NCI-H1048 (cell line): Measurements from ENCODE around the gene CCDC40.
"Not testable (repeated sequence)": the region's sequence is repeated elsewhere in the genome, so short reads cannot be mapped to it uniquely, and the experiment has no call there.

Source experiments
- DNase-seq: peaks from one replicate; lab custom pipeline; 2025; lab: John Stamatoyannopoulos, UW

CCDC40 gene

DNA sequence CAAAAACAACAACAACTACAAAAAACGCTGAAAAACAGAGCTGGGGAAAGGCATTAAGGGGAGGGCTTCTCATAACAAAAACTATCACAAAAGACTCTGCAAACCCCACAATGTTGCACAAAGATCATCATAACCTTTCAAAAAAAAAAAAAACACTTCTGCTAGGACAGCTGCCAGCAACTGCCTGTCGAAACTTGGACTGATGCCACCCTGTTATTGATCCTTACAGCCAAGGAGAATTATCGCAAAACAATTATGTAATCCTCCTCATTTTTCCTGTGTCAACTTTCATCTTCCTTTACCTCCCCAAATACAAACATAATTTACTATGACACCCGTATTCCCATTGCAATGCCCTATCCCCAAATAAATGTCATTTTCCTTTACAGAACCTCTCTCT is 9.3 kb downstream of the CCDC40 start:
- no peak for DNase-seq

DNA sequence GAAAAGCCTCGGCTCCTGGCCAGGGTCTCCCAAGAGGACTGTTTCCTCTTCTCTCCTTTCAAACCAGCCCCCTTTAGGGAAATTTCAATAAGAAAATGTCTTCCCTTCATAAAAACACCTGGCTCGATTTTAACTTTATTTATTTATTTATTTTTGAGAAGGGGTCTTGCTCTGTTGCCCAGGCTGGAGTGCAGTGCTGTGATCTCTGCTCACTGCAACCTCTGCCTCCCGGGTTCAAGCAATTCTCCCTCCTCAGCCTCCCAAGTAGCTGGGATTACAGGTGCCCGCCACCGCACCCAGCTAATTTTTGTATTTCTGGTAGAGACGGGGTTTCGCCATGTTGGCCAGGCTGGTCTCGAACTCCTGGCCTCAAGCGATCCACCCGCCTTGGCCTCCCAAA is 10.3 kb downstream of the CCDC40 start:
- not testable (repeated sequence) for DNase-seq

DNA sequence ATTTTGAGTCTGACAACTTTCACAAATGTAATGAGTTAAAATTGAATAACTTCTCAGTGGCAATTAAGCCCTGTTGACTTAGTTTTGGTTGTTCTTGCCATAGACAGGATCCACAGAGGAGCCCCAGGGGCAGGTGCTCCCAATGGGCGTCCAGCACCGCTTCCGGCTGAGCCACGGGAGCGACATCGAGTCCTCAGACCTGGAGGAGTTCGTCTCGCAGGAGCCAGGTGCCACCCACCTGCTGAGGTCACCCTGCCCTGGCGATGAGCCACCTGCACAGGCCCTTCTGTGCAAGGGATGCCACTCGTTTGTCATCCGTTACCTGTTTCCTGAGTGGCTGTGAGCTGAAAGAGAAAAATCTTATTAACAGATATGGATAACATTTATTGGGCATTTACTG is 10.7 kb downstream of the CCDC40 start:
- no peak for DNase-seq

DNA sequence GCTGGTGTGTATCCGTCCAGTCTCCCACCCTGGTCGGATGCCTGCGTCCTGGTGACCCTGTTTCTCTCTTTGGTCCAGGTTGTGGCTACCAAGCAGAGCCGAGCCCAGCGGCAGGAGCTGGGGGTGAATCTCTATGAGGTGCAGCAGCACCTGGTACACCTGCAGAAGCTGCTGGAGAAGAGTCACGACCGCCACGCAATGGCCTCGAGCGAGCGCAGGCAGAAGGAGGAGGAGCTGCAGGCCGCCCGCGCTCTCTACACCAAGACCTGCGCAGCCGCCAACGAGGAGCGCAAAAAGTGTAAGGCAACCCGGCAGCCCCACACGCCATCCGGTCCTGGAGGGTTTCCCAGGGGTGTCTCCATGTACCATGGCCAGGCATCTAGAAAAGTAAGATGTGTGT is 13.5 kb downstream of the CCDC40 start:
- no peak for DNase-seq

DNA sequence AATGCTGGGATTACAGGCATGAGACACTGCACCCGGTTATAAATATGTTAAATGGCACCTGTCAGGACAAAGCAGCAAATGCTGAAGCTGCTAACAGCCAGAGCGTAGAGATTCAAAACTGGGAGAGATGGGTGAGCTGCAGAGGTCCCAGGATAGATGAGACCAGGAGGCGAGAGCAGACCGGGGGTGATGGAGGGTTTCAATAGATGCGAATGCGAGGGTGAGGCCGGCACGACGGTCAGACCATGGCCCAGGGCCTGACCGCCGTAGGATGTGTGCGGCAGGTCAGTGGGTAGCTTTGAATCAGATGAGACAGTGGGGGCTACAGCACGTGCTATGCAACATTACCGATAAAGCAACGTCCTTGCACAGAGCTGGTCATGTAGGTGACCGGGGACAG is 14.3 kb downstream of the CCDC40 start:
- no peak for DNase-seq

DNA sequence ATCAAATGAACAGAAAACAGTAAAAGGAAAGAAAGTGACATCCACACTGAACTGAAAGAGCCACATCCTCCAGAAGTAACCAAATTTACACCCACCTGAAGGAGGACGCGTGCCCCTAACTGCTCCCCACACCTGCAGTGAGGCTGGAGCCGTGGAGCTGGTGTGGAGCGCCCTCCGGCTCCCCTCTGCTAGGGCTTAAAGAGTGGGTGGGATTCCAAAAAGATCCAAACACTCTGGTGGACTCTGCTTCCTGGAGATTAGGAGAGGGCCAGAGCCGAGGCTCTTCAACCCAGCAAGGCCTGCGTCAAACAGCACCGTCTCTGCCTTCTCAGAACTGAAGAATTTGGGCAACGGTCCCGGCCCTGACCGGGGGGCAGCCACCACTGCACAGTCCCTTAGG is 15.2 kb downstream of the CCDC40 start:
- DNase-seq, result no peak

DNA sequence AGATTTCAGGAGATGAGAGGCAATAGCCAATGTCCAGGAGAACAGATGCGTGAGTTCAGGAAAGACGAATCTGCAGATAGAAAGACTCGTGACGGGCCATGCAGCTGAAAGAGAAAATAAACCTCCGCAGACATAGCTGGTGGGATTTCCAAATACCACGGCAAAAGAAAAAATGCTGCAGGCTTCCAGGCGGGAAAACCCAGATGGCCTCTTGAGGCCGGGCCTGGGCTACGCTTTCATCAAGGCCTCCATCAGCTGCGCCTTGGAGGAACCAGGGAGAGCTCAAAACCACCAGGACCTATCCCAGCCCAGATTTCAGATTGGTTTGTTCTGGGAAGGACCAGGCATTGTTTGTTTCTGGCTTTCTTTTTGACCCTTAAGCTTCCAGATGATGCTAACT is 16.7 kb downstream of the CCDC40 start:
- no peak for DNase-seq

DNA sequence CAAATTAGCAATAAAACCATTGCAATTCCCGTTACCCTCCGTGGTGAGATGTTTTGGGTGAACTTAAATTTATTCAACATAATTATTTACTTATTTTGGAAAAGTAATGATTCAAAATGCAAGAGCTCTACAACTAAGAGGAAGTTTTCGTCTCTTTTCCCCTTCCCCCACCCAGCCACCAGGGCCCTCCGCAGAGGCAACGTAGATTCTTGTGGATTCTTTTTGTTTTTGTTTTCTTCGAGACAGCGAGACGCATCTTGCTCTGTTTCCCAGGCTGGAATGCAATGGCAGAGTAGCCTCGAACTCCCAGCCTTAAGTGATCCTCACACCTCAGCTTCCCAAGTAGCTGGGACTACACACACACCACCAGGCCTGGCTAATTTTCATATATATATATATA is 19.2 kb downstream of the CCDC40 start:
- no peak for DNase-seq

DNA sequence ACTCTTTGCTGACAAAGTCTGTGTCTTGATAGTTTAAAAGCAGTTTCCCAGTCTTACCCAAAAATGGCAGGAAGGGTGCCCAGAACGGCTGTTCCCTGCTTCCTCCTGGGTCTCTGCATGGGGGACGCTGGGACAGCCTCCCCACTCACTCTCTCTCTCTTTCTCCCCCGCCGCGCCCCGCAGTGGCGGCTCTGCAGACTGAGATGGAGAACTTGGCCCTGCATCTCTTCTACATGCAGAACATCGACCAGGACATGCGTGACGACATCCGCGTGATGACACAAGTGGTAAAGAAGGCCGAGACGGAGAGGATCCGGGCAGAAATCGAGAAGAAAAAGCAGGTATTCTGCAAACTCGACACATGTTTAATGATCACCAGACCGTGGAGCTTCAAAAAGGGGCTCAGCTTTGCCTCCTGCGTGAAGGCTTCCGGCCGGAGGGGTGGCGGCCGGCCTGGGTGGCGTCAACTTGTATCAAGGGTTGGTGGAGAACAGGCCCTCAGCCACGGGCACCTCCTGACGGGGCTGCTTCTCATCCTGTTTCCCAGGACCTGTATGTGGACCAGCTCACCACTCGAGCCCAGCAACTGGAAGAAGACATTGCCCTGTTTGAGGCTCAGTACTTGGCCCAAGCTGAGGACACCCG is 22.0 kb downstream of the CCDC40 start:
- no peak for DNase-seq

DNA sequence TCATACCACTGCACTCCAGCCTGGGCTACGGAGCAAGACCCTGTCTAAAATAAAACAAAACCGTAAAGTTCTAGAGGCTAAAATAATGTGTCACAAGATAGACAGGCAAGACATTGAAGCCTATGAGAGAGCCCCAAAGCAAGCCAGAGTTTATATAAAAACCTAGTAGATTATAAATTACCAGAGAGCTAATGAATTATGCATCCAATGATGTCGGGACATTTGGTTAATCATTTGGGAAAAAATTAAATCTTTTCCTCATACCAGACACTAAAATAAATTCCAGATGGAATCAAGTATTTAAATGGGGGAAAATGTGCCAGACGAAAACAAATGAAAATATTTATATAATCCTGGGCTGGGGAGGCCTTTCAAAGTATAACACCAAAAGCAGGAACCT is 24.2 kb downstream of the CCDC40 start:
- no peak for DNase-seq

DNA sequence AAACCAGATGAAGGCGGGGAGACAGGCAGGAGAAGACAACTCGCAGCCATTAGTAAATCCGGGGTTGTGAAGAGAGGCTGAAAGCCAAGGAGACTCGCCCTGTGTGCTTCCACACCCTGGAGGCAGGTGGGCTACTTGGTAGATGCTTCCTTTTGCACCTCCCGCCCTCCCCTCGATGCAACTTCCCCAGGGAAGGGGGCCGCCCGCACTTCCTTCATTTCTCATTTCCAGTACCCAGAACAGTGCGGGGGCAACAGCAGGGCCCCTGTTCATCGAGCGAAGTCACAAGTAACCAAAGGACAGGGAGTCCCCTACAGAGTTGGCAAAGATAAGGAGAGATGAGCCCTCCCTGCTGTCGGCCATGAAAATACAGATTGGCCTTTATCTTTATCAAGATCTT is 25.0 kb downstream of the CCDC40 start:
- no peak for DNase-seq

DNA sequence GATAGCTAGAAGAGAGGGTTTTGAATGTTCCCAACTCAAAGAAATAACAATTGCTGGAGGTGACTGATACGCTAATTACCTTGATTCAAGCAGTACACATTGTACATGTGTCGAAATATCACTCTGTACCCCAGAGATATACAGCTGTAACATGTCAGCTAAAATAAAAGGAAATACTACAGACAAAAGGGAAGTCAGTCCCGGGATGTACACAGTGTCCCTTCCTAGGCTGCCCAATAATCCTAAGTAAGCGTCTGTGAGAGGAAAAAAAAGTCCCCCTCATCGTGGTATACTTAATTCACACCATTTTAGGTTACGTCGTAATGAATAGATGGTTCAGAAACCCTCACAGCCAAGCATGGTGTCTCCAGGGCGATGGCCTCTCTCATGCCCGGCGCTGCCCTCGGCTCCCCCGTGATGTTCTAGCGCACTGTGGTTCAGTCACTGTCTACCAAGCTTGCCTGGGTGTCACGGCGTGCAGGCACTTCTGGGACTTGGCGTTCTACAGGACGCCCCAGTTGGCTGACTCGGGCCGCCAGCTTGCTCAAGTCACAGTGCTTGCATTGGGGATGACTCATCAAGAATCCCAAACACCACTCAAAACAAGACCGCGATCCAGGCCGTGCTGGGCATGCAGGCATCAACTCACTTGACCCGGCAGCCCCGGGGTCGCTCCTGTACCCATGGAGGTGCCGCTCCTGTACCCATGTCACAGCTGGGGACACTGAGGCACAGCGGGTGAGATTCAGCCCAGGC is 27.6 kb downstream of the CCDC40 start:
- no peak for DNase-seq

DNA sequence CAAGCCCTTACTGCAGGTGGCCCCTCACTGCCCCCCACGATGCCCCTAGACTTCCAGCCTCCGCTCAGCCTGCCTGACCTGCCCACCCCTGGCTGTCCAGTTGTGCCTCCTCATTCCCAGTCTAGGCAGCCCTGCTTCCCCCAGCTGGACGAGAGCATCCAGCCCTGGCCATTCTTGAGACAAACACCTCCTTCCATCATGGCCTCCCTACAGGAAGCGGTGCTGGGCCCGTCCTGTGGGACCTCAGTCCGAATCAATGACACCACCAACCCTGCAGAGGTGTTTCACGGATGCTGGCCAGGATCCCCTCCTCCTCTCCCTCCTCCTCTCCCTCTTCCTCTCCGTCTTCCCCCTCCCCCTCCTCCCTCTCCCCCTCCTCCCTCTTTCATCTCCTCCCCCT is 28.3 kb downstream of the CCDC40 start:
- DNase-seq, result no peak

DNA sequence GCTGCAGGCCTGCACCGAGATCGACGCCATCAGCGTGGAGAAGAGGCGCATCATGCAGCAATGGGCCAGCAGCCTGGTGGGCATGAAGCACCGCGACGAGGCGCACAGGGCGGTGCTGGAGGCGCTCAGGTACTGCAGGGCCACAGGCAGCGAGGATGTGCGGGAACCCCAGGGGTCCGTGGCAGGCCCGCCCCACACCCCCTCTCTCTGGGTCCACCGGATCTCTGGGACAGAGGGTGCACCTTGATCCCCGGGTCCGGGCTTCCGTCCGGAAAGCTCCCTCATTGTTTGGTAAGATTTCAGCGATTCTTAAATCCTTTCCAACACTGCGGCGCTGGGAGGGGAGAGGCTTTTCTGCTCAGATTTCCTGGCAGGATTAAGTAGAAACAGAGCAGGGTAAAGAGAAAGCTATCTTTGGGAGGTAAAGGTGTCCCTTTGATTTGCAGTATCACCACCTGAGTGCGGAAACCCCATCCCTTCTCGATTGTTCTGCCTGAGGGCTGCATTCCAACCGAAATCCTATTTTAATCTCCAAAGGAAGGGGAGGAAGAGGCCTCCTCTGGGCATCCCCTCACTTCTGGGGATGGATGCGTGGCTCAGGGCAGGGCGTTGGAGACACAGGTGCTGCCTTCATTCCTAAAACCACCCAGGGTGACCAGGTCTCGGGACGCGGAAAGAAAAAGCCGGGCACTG is 29.2 kb downstream of the CCDC40 start:
- DNase-seq, result no peak

DNA sequence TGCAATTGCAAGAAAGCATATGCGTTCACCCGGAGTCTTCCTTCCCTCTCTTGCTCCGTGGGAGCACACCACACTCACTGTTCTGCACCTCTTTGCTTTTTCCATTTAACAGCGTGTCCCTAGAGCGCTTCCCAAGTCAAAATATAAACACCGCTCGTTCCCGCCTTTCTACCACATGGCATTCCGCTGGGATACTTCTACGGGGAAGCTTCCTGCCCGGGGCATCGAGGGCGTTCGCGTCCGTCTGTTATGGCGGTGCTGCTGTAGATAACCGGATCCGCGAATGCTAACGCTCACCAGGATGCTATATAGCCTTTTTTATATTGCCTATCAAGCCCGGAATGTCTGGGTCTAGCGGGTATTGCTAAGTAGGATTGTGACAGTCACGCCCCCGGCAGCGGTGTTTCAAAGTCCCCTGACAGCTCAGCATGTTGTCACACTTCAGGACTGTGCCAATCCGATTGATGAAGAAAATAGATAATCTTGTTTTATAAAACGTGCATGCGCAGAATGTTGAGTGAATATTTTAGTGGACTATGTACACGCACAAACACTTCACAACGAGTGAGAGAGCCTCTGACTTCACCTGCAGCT is 31.0 kb downstream of the CCDC40 start:
- DNase-seq, result no peak

DNA sequence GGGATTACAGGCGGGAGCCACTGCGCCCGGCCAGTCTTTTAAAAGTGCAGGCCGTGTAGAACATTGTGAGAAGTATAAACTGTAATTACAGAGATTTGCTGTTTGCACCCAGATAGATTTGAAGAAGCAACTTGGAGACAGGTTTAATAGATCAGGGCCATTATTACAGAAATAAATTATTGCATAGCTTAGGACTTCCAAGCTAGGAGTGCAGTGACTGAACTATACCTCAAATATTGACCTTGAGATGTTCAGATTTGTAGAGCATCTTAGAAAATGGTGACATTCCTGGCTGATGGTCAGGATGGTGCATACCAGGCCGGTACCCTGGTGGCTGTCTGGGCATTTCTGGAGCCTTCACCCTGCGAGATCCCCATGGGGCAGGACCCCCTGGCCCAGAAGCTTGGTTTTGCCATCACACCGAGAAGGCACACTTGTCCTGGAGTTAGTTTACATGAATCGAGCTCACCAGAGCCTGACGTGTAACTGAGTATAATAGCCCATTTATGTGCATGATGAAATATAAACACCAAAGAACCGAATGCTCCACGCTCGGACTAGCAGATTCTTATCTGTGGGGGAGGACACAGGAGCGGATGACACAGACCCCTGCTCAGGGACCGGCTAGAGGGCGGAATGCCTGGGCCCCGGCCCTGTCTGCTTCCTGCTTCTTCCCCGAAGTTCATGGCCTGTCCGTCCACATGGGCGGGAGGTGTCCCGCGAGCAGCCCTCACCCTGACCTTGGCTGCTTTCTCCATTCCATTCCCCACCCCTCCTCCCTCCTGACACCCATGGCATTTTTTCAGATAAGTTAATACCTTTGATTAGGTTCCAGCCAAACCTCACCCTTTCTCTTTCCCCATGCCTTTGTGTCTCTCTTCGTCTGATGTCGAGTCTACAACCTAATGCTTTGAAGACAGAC is 32.1 kb downstream of the CCDC40 start:
- no peak for DNase-seq

DNA sequence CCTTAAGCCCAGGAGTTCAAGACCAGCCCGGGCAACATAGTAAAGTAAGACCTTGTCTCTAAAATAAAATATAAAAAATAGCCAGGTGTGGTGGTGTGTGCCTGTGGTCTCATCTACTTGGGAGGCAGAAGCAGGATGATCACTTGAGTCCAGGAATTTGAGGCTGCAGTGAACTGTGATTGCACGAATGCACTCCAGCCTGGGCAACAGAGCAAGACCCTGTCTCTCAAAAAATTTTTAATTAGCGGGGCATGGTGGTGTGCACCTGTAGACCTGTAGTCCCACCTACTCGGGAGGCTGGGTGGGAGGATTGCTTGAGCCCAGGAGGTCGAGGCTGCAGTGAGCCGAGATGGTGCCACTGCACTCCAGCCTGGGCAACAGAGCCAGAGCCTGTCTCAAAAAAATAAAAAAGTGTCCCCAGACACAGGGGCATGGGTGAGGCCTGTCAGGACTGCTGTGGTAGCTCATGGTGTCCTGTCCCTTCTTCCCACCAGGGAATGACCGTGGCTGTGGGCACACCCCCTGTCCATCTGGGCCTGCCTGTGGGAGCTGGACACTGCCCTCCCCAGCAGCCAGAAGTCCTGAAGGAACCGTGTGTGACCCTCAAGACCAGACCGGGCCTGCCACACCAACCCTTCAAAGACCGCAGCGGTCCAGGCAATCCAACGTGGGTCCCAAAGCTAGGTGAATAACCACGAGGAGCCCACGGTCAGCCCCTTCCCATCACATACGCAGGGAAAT is 34.1 kb downstream of the CCDC40 start:
- DNase-seq, result no peak

DNA sequence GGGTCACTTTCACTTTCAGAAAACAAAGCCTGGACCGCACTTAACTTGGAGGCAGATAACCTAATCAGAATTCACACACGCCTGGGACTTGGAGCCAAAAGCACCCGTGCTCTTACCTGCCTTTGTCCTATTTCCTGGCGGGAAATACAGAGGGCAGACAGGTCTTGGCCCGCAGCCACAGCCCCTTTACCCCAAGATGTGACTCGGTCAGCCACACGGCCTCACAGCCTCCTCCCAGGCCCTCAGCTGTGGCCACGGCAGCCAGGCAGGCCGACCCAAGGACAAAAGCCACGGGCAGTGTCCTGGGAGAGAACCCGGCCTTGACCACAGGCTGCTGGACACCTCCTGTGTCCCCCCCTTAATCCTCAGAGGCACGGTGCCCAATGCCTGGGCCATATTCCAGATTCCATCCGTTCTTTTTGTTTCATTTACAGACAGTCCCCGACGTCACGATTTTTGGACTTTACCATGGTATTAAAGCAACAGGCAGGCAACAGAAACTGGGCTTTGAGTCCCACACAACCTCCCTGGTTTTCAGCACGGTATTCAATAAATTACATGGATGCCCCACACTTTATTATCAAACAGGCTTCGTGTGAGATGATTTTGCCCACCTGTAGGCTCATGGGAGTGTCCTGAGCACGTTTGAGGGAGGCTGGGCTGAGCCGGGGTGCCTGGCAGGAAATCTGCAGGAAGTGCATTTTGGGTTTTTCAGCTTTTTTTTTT is 34.8 kb downstream of the CCDC40 start:
- no peak for DNase-seq

DNA sequence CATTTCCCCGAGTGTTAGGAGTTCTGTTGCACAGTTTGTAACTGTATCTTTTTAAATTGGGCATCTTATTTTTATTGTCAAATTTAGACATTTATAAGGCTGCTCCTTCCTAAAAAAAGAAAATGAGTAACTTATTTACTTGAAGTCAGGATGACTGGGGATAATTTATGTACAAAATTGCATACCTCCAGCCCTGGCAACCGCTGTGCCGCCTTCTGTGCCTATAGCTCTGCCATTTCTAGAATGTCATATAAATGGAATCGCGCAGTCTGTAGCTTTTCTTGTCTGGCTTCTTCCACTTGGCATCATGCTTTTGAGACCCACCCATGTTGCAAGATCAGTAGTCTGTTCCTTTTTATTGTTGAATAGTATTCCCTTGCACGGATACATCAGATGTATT is 36.0 kb downstream of the CCDC40 start:
- no peak for DNase-seq

DNA sequence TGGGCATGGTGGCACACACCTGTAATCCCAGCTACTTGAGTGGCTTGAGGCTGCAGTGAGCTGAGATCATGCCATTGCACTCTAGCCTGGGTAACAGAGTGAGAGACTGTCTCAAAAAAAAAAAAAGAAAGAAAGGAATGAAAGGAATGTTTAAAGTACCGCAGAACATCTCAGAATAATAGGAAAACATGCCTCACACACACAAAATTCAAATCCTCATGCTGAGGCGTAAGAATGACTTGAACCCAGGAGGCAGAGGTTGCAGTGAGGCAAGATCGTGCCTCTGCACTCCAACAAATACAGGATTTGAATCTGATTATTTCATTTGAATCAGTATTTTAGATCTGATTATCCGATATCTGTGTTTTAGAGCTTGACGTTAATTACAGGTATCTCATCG is 43.6 kb downstream of the CCDC40 start:
- DNase-seq, result no peak

DNA sequence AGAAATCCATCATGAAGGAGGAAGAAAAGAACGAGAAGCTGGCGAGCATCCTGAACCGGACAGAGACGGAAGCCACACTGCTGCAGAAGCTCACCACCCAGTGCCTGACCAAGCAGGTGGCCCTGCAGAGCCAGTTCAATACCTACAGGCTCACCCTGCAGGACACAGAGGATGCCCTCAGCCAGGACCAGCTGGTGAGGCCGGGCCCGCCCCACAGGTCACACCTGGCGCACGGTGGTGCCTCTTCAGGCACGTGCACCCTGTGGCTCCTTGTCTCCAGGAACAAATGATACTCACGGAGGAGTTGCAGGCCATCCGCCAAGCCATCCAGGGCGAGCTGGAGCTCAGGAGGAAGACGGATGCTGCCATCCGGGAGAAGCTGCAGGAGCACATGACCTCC is 45.2 kb downstream of the CCDC40 start:
- no peak for DNase-seq
